GM23338 (cell line): Measurements from ENCODE around the gene PDE7B. TPM values are rescaled to one million over a fixed set of nuclear protein-coding genes. Genes with fewer than 3 reads are reported as not detected.

Experiments used
- ATAC-seq: fragments of 200-7000 bp; cut with Tn5 transposase; 3 replicates; pipeline ENCODE4 v1.9.1; 2020
- DNase-seq: peaks from one replicate; pipeline ENCODE4 v3.0.0-alpha.2; 2015; ENCODE audit warnings: low spot score
- H2AFZ ChIP-seq: fragments of 200-600 bp; sonication (generic); 2 replicates; pipeline ENCODE4 v1.8.0; 2016; ENCODE audit warnings: antibody characterized with exemption, mild to moderate bottlenecking, moderate library complexity
- H3F3A ChIP-seq: fragments of 200-600 bp; sonication (generic); replicated peaks from 2 replicates; pipeline ENCODE4 v1.8.0; 2017; ENCODE audit warnings: antibody characterized with exemption, mixed run types, low read depth
- H3K27ac ChIP-seq: fragments of 200-600 bp; sonication (generic); 2 replicates; pipeline ENCODE4 v1.6.1; 2016; ENCODE audit warnings: low read depth
- H3K27me3 ChIP-seq: fragments of 200-600 bp; sonication (generic); 2 replicates; pipeline ENCODE4 v1.8.0; 2016; ENCODE audit warnings: mild to moderate bottlenecking, mixed run types, moderate library complexity; ENCODE audit not compliant: insufficient read depth
- H3K36me3 ChIP-seq: fragments of 200-600 bp; sonication (generic); 2 replicates; pipeline ENCODE4 v1.8.0; 2016; ENCODE audit warnings: mild to moderate bottlenecking; ENCODE audit not compliant: insufficient read depth
- H3K4me1 ChIP-seq: fragments of 200-600 bp; sonication (generic); 2 replicates; pipeline ENCODE4 v1.8.0; 2016; ENCODE audit warnings: mild to moderate bottlenecking, moderate library complexity; ENCODE audit not compliant: insufficient read depth
- H3K4me2 ChIP-seq: fragments of 200-600 bp; sonication (generic); 2 replicates; pipeline ENCODE4 v1.7.1; 2017; ENCODE audit warnings: mixed run types
- H3K4me3 ChIP-seq: fragments of 200-600 bp; sonication (generic); 2 replicates; pipeline ENCODE4 v1.6.1; 2016; ENCODE audit warnings: mixed run types
- H3K79me2 ChIP-seq: fragments of 200-600 bp; sonication (generic); replicated peaks from 2 replicates; pipeline ENCODE4 v1.8.0; 2017; ENCODE audit warnings: mild to moderate bottlenecking; ENCODE audit not compliant: insufficient read depth
- H3K9me2 ChIP-seq: fragments of 200-600 bp; sonication (generic); 2 replicates; pipeline ENCODE4 v1.8.0; 2017; ENCODE audit not compliant: insufficient read depth
- H4K20me1 ChIP-seq: fragments of 200-600 bp; sonication (generic); replicated peaks from 2 replicates; pipeline ENCODE4 v1.8.0; 2017; ENCODE audit warnings: mild to moderate bottlenecking; ENCODE audit not compliant: insufficient read depth
- H3K27ac Mint-ChIP-seq: 2 replicates; pipeline ENCODE4 v1.8.0; 2020; ENCODE audit warnings: inconsistent platforms, mild to moderate bottlenecking, moderate library complexity, mixed read lengths
- H3K27me3 Mint-ChIP-seq: 3 replicates; pipeline ENCODE4 v1.8.0; 2022; ENCODE audit warnings: low read depth, mild to moderate bottlenecking, moderate library complexity, mixed read lengths, inconsistent platforms; ENCODE audit not compliant: insufficient read depth, poor library complexity
- H3K36me3 Mint-ChIP-seq: 3 replicates; pipeline ENCODE4 v1.8.0; 2021; ENCODE audit warnings: low read depth, mild to moderate bottlenecking, inconsistent platforms, moderate library complexity, mixed read lengths
- H3K4me1 Mint-ChIP-seq: 3 replicates; pipeline ENCODE4 v1.8.0; 2020; ENCODE audit warnings: mild to moderate bottlenecking, inconsistent platforms, mixed read lengths
- H3K4me3 Mint-ChIP-seq: 3 replicates; pipeline ENCODE4 v1.8.0; 2021; ENCODE audit warnings: moderate library complexity, mild to moderate bottlenecking, inconsistent platforms, mixed read lengths
- H3K9me3 Mint-ChIP-seq: 3 replicates; pipeline ENCODE4 v1.8.0; 2020; ENCODE audit warnings: moderate library complexity, mild to moderate bottlenecking, inconsistent platforms, mixed read lengths
- CREB1 ChIP-seq: fragments of 250-450 bp; sonication (Bioruptor Pico); IDR thresholded peaks from 2 replicates; pipeline ENCODE4 v1.5.0; 2020; ENCODE audit warnings: low read depth, mild to moderate bottlenecking, moderate library complexity
- ETS1 ChIP-seq: IDR thresholded peaks from 2 replicates; pipeline ENCODE4 v1.6.1; 2016; ENCODE audit warnings: antibody characterized with exemption
- EZH2 ChIP-seq: fragments of 200-600 bp; sonication (generic); IDR thresholded peaks from one replicate; pipeline ENCODE4 v1.8.0; 2017; ENCODE audit warnings: antibody characterized with exemption, mild to moderate bottlenecking, low read depth; ENCODE audit not compliant: unreplicated experiment
- EZH2phosphoT487 ChIP-seq: fragments of 200-600 bp; sonication (generic); IDR thresholded peaks from one replicate; pipeline ENCODE4 v1.8.1; 2018; ENCODE audit warnings: antibody characterized with exemption; ENCODE audit not compliant: unreplicated experiment
- JUNB ChIP-seq: IDR thresholded peaks from one replicate; pipeline ENCODE4 v1.6.1; 2016; ENCODE audit warnings: antibody characterized with exemption; ENCODE audit not compliant: unreplicated experiment
- NANOG ChIP-seq: IDR thresholded peaks from 2 replicates; pipeline ENCODE4 v1.6.1; 2016; ENCODE audit warnings: antibody characterized with exemption, borderline replicate concordance
- POLR2AphosphoS5 ChIP-seq: IDR thresholded peaks from 2 replicates; pipeline ENCODE4 v1.6.1; 2016; ENCODE audit warnings: antibody characterized with exemption, low read depth
- REST ChIP-seq: IDR thresholded peaks from one replicate; pipeline ENCODE4 v1.6.1; 2018; ENCODE audit warnings: antibody characterized with exemption; ENCODE audit not compliant: unreplicated experiment
- STAT1 ChIP-seq: IDR thresholded peaks from one replicate; pipeline ENCODE4 v1.6.1; 2016; ENCODE audit warnings: antibody characterized with exemption; ENCODE audit not compliant: unreplicated experiment
- ZNF114 ChIP-seq: fragments of 250-450 bp; sonication (Bioruptor Pico); IDR thresholded peaks from 2 replicates; pipeline ENCODE4 v1.5.0; 2020; ENCODE audit warnings: mild to moderate bottlenecking, moderate library complexity
- ZNF331 ChIP-seq: fragments of 250-450 bp; sonication (Bioruptor Pico); IDR thresholded peaks from 2 replicates; pipeline ENCODE4 v1.5.0; 2020; ENCODE audit warnings: low read depth, mild to moderate bottlenecking, moderate library complexity
- polyA plus RNA-seq: library from polyadenylated mRNA; unstranded; fragments of >200 nt; fragmentation: Nextera tagmentation; extraction: Ambion mirVana; gene quantifications from 2 replicates; pipeline ENCODE4 v1.2.1, GENCODE V29; 2016
- total RNA-seq: library from RNA; depleted of rRNA; stranded (reverse); fragments of >200 nt; shearing (Covaris generic); gene quantifications from 2 replicates; pipeline ENCODE4 v1.2.3, GENCODE V29; 2014
- TF ChIP-seq, protein P1 (sequence below), 2 experiments: fragments of 200-600 bp in 1 of 2; sonication (generic) in 1 of 2; conservative IDR thresholded peaks; 2 replicates each; pipeline versions ENCODE4 v1.5.1 to v1.6.1; 2016 to 2017; ENCODE audit warnings: antibody characterized with exemption in 2 of 2, low read depth in 2 of 2, mild to moderate bottlenecking in 2 of 2, moderate library complexity in 1 of 2

PDE7B gene
- total and polyA plus RNA-seq, 2 experiments from 2014 or later: 0.07 TPM; not detected in 1

GRCh38 chr6:136210398-136211165 is 359.1 kb downstream of the PDE7B start:
- no peaks in the 10 kb centered on the region for H3K27me3 ChIP-seq
- no peak overlapping the region for H3K4me3 Mint-ChIP-seq
- no peak for ATAC-seq
- H3K4me1 ChIP-seq: no peaks in the 10 kb centered on the region
- no peaks in the 10 kb centered on the region for H3K9me3 Mint-ChIP-seq
- no peaks in the 10 kb centered on the region for H4K20me1 ChIP-seq
- no peaks in the 10 kb centered on the region for H3K79me2 ChIP-seq
- H3K27ac Mint-ChIP-seq: no peak overlapping the region
- H3K27me3 Mint-ChIP-seq: peaks cover 2% of the 10 kb centered on the region
- no peaks in the 10 kb centered on the region for H3K9me2 ChIP-seq
- H3K4me1 Mint-ChIP-seq: no peaks in the 10 kb centered on the region
- H3K27ac ChIP-seq: no peak overlapping the region
- H2AFZ ChIP-seq: no peak overlapping the region
- no peaks in the 10 kb centered on the region for H3F3A ChIP-seq
- H3K4me3 ChIP-seq: no peak overlapping the region
- TF ChIP-seq CREB1 (CRISPR knock-in tag): no peak
- no peak for TF ChIP-seq ZNF114 (CRISPR knock-in tag)
- no peak for TF ChIP-seq ZNF331
- DNase-seq: no peak
- H3K36me3 ChIP-seq: no peaks in the 10 kb centered on the region
- no peak overlapping the region for H3K4me2 ChIP-seq
- no peaks in the 10 kb centered on the region for H3K36me3 Mint-ChIP-seq

GRCh38 chr6:136212608-136213007 is 361.1 kb downstream of the PDE7B start:
- Mint-ChIP-seq H3K4me3 (no peak overlapping the region), H3K9me3 (no peaks in the 10 kb centered on the region), H3K4me1 (no peaks in the 10 kb centered on the region), H3K27ac (no peak overlapping the region), H3K27me3 (peaks cover 2% of the 10 kb centered on the region), H3K36me3 (no peaks in the 10 kb centered on the region)
- no peak for TF ChIP-seq EZH2phosphoT487
- no peak for TF ChIP-seq ZNF331
- TF ChIP-seq CREB1 (CRISPR knock-in tag): no peak
- TF ChIP-seq NANOG: no peak
- TF ChIP-seq EZH2: no peak
- TF ChIP-seq ETS1: no peak
- TF ChIP-seq JUNB: no peak
- TF ChIP-seq STAT1: no peak
- TF ChIP-seq POLR2AphosphoS5: no peak
- no peak for TF ChIP-seq ZNF114 (CRISPR knock-in tag)
- TF ChIP-seq, protein P1, sequence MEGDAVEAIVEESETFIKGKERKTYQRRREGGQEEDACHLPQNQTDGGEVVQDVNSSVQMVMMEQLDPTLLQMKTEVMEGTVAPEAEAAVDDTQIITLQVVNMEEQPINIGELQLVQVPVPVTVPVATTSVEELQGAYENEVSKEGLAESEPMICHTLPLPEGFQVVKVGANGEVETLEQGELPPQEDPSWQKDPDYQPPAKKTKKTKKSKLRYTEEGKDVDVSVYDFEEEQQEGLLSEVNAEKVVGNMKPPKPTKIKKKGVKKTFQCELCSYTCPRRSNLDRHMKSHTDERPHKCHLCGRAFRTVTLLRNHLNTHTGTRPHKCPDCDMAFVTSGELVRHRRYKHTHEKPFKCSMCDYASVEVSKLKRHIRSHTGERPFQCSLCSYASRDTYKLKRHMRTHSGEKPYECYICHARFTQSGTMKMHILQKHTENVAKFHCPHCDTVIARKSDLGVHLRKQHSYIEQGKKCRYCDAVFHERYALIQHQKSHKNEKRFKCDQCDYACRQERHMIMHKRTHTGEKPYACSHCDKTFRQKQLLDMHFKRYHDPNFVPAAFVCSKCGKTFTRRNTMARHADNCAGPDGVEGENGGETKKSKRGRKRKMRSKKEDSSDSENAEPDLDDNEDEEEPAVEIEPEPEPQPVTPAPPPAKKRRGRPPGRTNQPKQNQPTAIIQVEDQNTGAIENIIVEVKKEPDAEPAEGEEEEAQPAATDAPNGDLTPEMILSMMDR (conservative IDR thresholded peaks at IDR 0.05; ENCODE audit: low read depth in 2 of 2): no peak
- no peak for TF ChIP-seq REST
- H3K27ac ChIP-seq: no peak overlapping the region
- no peaks in the 10 kb centered on the region for H3K79me2 ChIP-seq
- H3K4me1 ChIP-seq: no peaks in the 10 kb centered on the region
- no peak for DNase-seq
- H3K36me3 ChIP-seq: no peaks in the 10 kb centered on the region
- H3K27me3 ChIP-seq: no peaks in the 10 kb centered on the region
- H3K9me2 ChIP-seq: no peaks in the 10 kb centered on the region
- H3K4me3 ChIP-seq: no peak overlapping the region
- no peaks in the 10 kb centered on the region for H4K20me1 ChIP-seq
- ATAC-seq: no peak
- no peak overlapping the region for H2AFZ ChIP-seq
- H3F3A ChIP-seq: no peaks in the 10 kb centered on the region
- H3K4me2 ChIP-seq: no peak overlapping the region
